ENCODE data around the gene TXNDC2. TPM values are rescaled to one million over a fixed set of nuclear protein-coding genes. Genes with fewer than 3 reads are reported as not detected.

TXNDC2 gene
- total and polyA plus RNA-seq, 9 of the 15 experiments (the other 6 are each of a cell fraction or from before 2014, with no cell fraction given) = 1.2 to 4.9 (median 2.3) TPM

GRCh38 chr18:9910661-9911060, 24.9 kb downstream of the TXNDC2 start:
- ATAC-seq (no peak), FAIRE-seq (no peak), DNase-seq (ENCODE audit: extremely low read depth in 1 of 4, low spot score in 3 of 4) (no peak)
- Histone ChIP-seq H3K4me2 (ENCODE audit: insufficient read depth, low read length) (no peak overlapping the region), H3K36me3 (ENCODE audit: control insufficient read depth, insufficient read depth, low read length) (peaks cover 3% of the 10 kb centered on the region; the same call in 1 of the 3 replicates), H3K4me1 (replicated peaks in 1 of 2; ENCODE audit: control insufficient read depth in 2 of 2, insufficient read depth in 2 of 2, low read length in 2 of 2) (peaks cover 13 to 29% of the 10 kb centered on the region in 2 experiments), H3K9ac (ENCODE audit: insufficient read depth in 1 of 2, low read depth in 2 of 2, low read length in 2 of 2) (no peak overlapping the region), H4K20me1 (replicated peaks; ENCODE audit: control insufficient read depth, insufficient read depth, low read length) (peaks cover 3% of the 10 kb centered on the region; the same call in 1 of the 2 replicates), H2AFZ (ENCODE audit: low read depth, low read length) (no peak overlapping the region), H3K27me3 (ENCODE audit: control insufficient read depth in 2 of 2, insufficient read depth in 2 of 2, low read length in 2 of 2) (no peaks in the 10 kb centered on the region), H3K9me1 (ENCODE audit: control insufficient read depth, insufficient read depth, low read length) (no peaks in the 10 kb centered on the region), H3K79me2 (ENCODE audit: control insufficient read depth, insufficient read depth, low read length) (peaks cover 21% of the 10 kb centered on the region), H3K4me3 (no peak overlapping the region), H3K9me3 (replicated peaks; ENCODE audit: control insufficient read depth, insufficient read depth, low read depth, low read length) (peaks cover 6% of the 10 kb centered on the region), H3K27ac (ENCODE audit: extremely low read depth, low read depth, low read length) (no peak overlapping the region)
- WGBS (ENCODE audit: insufficient coverage, low coverage, missing lambda C conversion rate) = 87% methylated on average over 2 of the region's 2 CpGs
- intact Hi-C loops (cut with micrococcal nuclease) (loop anchor here (10.0 kb wide), 1 partner anchor 226 kb away; no protein-coding TSS in a partner anchor), in situ Hi-C loops (cut with MboI) (loop anchor here (10.0 kb wide), 1 partner anchor 896 kb away; no protein-coding TSS in a partner anchor)
- ChIA-PET CTCF (ENCODE audit: low intra/inter-chr PET ratio) (no interaction called here), POLR2A (interaction anchor here (0.7 kb wide), 1 partner anchor 25 kb away, joined by 3 read pairs; the partner anchor contains the start of gene TXNDC2)
- TF ChIP-seq TFE3 (CRISPR knock-in tag; IDR thresholded peaks at IDR 0.05) = peak; percentile 11
- TF ChIP-seq RBM14 (IDR thresholded peaks at IDR 0.05; ENCODE audit: borderline replicate concordance, insufficient read depth, low read depth, low read length) = no peak
- no TSS peak for BruUV-seq (replicated peaks)

- peaks cover 8% of the 10 kb centered on the region for H4K20me1 ChIP-seq (replicated peaks; ENCODE audit: control insufficient read depth, insufficient read depth, low read length)
- DNase-seq (ENCODE audit: extremely low read depth in 1 of 4, low spot score in 3 of 4) (no peak), FAIRE-seq (no peak), ATAC-seq (no peak)
- H3K4me3 ChIP-seq = no peak overlapping the region
- no peak overlapping the region for H2AFZ ChIP-seq (ENCODE audit: low read depth, low read length)
- H3K9me3 ChIP-seq (replicated peaks; ENCODE audit: control insufficient read depth, insufficient read depth, low read depth, low read length) = peaks cover 6% of the 10 kb centered on the region
- H3K4me1 ChIP-seq (replicated peaks in 1 of 2; ENCODE audit: control insufficient read depth in 2 of 2, insufficient read depth in 2 of 2, low read length in 2 of 2) = peaks cover 13 to 24% of the 10 kb centered on the region in 2 experiments
- CTCF ChIA-PET (ENCODE audit: low intra/inter-chr PET ratio) = no interaction called here
- no peak overlapping the region for H3K27ac ChIP-seq (ENCODE audit: extremely low read depth, low read depth, low read length)
- peaks cover 27% of the 10 kb centered on the region for H3K79me2 ChIP-seq (ENCODE audit: control insufficient read depth, insufficient read depth, low read length)
- BruUV-seq (replicated peaks) = no TSS peak
- H3K36me3 ChIP-seq (ENCODE audit: control insufficient read depth, insufficient read depth, low read length) = peaks cover 8% of the 10 kb centered on the region; the same call in 2 of the 3 replicates
- H3K9me1 ChIP-seq (ENCODE audit: control insufficient read depth, insufficient read depth, low read length) = no peaks in the 10 kb centered on the region
- no peak overlapping the region for H3K4me2 ChIP-seq (ENCODE audit: insufficient read depth, low read length)
- intact Hi-C loops (cut with micrococcal nuclease) (loop anchor here (10.0 kb wide), 1 partner anchor 226 kb away; no protein-coding TSS in a partner anchor), in situ Hi-C loops (cut with MboI) (loop anchor here (10.0 kb wide), 1 partner anchor 896 kb away; no protein-coding TSS in a partner anchor)
- H3K9ac ChIP-seq (ENCODE audit: insufficient read depth in 1 of 2, low read depth in 2 of 2, low read length in 2 of 2) = no peak overlapping the region
- POLR2A ChIA-PET = no interaction called here
- WGBS (ENCODE audit: insufficient coverage, low coverage, missing lambda C conversion rate) = 88% methylated on average over 5 of the region's 5 CpGs
- no peaks in the 10 kb centered on the region for H3K27me3 ChIP-seq (ENCODE audit: control insufficient read depth in 2 of 2, insufficient read depth in 2 of 2, low read length in 2 of 2)
- no peak for TF ChIP-seq U2AF1 (optimal IDR thresholded peaks at IDR 0.05; ENCODE audit: low read depth, low read length)
- no peak for TF ChIP-seq ARID3A (IDR thresholded peaks at IDR 0.05; ENCODE audit: borderline replicate concordance, low read depth, low read length)
- TF ChIP-seq TOE1 (IDR thresholded peaks at IDR 0.05; ENCODE audit: borderline replicate concordance) = no peak
- TF ChIP-seq TOE1 (CRISPR knock-in tag; IDR thresholded peaks at IDR 0.05; ENCODE audit: borderline replicate concordance, low read depth) = no peak
- TF ChIP-seq IRF2 (CRISPR knock-in tag; IDR thresholded peaks at IDR 0.05) = no peak
- no peak for TF ChIP-seq GABPA (tag; conservative IDR thresholded peaks at IDR 0.05; ENCODE audit: low read depth)
- TF ChIP-seq RAD21 (CRISPR knock-in tag; conservative IDR thresholded peaks at IDR 0.05 in 1 of 2, IDR thresholded peaks at IDR 0.05 in 1 of 2) = no peak
Observed at GRCh38 chr18:9911226-9911625, 25.5 kb downstream of the TXNDC2 start.

All from K562 (cell line).